ENCODE measurements around the gene SLC8A2. TPM values are rescaled to one million over a fixed set of nuclear protein-coding genes. Genes with fewer than 3 reads are reported as not detected.
A peak's percentile ranks its signal among the peaks of the same experiment; 100 is the strongest.

The SLC8A2 gene
- total RNA-seq, 2 donors from 2014 or later = 0.74 to 2.3 TPM

DNA sequence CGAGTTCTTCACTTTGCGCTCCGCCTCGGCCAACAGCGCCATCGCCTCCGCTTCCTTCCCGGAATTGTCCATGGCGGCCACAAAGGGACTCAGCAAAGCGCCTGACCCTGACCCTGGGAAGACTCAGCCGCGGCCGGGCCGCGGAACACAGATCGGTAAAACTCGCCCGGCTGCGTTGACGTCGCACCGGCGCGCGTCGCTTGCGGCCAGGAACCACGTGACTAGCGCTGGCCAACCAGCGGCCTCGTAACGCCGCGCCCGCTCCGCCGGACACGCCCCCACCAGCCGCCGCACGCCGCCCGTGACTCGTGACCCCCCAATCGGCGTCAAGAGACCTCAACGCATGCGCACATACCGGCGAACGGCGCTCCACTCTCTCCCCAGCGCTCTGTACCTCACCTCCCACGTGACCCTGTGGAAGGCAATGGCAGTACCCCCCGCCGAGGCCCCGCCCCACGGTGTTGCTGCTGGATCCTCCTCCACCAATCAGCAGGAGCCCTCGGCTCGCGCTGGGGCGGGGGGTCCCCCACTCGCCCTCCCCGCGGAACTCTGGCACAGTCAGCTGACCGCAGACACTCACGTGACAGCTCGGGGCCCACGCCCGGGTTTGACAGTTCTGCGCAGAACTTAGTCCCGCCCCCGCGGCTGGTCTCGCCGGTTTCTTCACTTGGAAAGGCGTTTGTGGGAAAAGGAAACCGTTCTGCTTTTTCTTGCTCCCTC, 43.3 kb upstream of the SLC8A2 start, which contains the start of gene NAPA:
NAPA (minus strand) TSS at position 195 of the 720 bp plus-strand sequence; CDS start at position 72, 123 bp downstream.
- peak; percentile 100 for DNase-seq
- H3K9ac ChIP-seq (ENCODE audit: low read depth in 2 of 2, low read length in 2 of 2) = peak within 1 kb of the TSS; percentile 99 to 100
- H3K27me3 ChIP-seq = no peaks in the 10 kb centered on the region
- H3K4me3 ChIP-seq = peak within 1 kb of the TSS; percentile 92
- peak within 1 kb of the TSS; percentile 82 for H3K27ac ChIP-seq
- TF ChIP-seq, protein P1, sequence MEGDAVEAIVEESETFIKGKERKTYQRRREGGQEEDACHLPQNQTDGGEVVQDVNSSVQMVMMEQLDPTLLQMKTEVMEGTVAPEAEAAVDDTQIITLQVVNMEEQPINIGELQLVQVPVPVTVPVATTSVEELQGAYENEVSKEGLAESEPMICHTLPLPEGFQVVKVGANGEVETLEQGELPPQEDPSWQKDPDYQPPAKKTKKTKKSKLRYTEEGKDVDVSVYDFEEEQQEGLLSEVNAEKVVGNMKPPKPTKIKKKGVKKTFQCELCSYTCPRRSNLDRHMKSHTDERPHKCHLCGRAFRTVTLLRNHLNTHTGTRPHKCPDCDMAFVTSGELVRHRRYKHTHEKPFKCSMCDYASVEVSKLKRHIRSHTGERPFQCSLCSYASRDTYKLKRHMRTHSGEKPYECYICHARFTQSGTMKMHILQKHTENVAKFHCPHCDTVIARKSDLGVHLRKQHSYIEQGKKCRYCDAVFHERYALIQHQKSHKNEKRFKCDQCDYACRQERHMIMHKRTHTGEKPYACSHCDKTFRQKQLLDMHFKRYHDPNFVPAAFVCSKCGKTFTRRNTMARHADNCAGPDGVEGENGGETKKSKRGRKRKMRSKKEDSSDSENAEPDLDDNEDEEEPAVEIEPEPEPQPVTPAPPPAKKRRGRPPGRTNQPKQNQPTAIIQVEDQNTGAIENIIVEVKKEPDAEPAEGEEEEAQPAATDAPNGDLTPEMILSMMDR (IDR thresholded peaks at IDR 0.05) = no peak
- intact Hi-C loops (cut with DNase I) = loop anchor here (5.0 to 10.0 kb wide), 2 partner anchors 78 to 180 kb away; no protein-coding TSS in a partner anchor
- H3K4me1 ChIP-seq = peaks cover 12% of the 10 kb centered on the region
- H3K9me3 ChIP-seq = no peaks in the 10 kb centered on the region
- H3K36me3 ChIP-seq = no peaks in the 10 kb centered on the region

DNA sequence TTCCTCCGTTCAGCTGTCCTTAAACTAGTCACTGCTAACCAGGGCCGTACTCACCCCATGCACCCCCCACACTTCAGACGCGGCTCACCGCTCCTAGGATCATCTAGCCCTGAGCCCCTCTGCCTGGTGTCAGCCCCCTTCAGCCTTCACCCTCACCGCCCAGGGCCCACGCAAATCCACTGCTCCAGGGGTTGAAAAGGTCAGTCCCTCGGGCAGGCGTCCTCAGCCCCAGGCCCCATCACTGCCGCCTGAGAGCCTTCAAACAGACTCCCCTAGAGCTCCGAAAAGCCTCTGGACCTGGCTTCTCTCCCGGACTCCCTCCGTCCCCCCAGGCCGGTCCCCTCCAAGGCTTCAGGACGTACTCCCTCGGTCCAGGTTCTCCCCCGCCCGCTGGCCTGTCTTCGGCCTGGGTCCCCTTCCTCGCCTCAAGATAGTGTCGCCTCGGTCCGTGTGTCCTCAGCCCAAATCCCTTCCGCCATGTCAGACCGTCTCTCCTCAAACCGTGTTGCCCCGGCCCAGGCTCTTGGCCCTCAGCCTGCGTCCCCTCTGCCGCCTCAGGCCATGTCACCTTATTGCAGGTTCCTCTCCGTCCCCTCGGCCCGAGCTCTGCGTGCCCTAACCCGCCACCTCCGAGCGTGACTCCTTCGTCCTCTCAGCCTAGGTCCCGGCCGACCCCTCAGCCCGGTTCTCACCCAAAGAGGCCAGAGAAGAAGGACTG, 42.6 kb upstream of the SLC8A2 start:
- intact Hi-C loops (cut with DNase I) = loop anchor here (10.0 kb wide), 1 partner anchor 180 kb away; no protein-coding TSS in a partner anchor

DNA sequence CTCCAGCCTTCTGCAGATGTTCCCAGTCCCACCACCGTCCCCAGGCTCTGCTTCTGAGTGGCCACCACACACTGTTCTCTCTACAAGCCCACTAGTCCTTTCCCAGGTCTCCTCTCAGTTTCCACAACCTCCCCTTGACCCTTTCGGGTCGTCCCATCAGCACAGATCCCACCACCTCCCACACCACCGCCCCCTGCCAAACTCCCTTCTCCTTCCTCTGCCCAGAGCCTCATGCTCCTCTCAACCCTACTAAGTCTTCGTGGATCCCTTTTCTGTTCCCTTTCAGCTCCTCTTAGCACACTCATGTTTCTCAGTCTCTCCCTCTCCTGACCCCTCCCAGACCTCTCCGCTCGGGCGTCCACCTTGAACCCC, 41.2 kb upstream of the SLC8A2 start:
- Histone ChIP-seq H3K4me3 (peak overlapping the region; percentile 92), H3K4me1 (peaks cover 12% of the 10 kb centered on the region), H3K9ac (ENCODE audit: low read depth in 2 of 2, low read length in 2 of 2) (peak overlapping the region; percentile 58 to 100), H3K36me3 (no peaks in the 10 kb centered on the region), H3K27me3 (no peaks in the 10 kb centered on the region), H3K27ac (peak overlapping the region; percentile 71), H3K9me3 (no peaks in the 10 kb centered on the region)
- DNase-seq = no peak
- TF ChIP-seq, protein P1 (IDR thresholded peaks at IDR 0.05) = no peak
- intact Hi-C loops (cut with DNase I) = loop anchor here (10.0 kb wide), 1 partner anchor 182 kb away; no protein-coding TSS in a partner anchor

More for the DNA sequence above, 42.6 kb upstream of the SLC8A2 start:
- H3K4me3 ChIP-seq = peak overlapping the region; percentile 92
- H3K27me3 ChIP-seq = no peaks in the 10 kb centered on the region
- peak overlapping the region; percentile 82 for H3K27ac ChIP-seq
- no peaks in the 10 kb centered on the region for H3K9me3 ChIP-seq
- peak; percentile 32 for DNase-seq
- H3K4me1 ChIP-seq = peaks cover 12% of the 10 kb centered on the region
- TF ChIP-seq, protein P1 (IDR thresholded peaks at IDR 0.05) = no peak
- peak overlapping the region; percentile 99 to 100 for H3K9ac ChIP-seq (ENCODE audit: low read depth in 2 of 2, low read length in 2 of 2)
- H3K36me3 ChIP-seq = no peaks in the 10 kb centered on the region

DNA sequence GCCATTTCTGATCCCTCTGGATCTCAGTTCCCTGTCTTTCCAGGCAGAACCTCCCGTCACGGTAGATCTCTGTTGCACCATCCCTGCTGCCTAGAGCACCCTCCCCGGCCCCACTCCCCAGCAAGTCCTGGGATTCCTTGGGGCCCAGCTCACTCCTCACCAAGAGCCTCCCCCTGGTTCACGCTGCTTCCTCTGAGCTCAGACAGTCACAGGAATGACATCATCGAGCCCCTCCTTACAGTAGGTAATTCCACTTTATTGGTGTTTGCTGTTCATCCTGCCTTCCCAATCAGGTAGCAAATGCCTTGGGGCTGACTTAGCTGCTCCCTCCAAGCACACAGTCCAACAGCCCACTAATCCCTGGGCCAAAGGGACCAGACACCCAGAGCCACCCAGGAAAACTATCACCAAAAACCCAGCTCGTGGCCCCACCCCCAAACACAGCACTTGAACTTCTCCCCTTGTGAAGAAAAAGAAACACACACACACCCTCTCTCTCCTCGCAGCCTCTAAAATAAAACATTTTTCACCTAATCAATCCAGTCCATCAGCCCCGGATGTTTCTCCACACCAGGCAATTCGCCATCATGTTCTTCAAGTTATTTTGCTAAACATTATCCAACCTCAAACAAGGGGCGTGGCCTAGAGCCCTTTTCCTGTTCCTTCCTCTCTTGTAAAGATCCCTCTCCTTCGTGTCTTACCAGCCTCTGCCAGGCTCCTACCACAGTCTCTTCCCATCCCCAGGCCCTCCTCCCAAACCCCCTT, 40.7 kb upstream of the SLC8A2 start:
- Histone ChIP-seq H3K27ac (peak overlapping the region; percentile 71), H3K27me3 (no peaks in the 10 kb centered on the region), H3K9ac (ENCODE audit: low read depth in 2 of 2, low read length in 2 of 2) (peak overlapping the region; percentile 59 to 100), H3K4me1 (peaks cover 12% of the 10 kb centered on the region), H3K36me3 (no peaks in the 10 kb centered on the region), H3K4me3 (peak overlapping the region; percentile 92), H3K9me3 (no peaks in the 10 kb centered on the region)
- DNase-seq = peak; percentile 87
- intact Hi-C loops (cut with DNase I) = loop anchor here (10.0 kb wide), 1 partner anchor 182 kb away; no protein-coding TSS in a partner anchor
- TF ChIP-seq, protein P1 (IDR thresholded peaks at IDR 0.05) = no peak

DNA sequence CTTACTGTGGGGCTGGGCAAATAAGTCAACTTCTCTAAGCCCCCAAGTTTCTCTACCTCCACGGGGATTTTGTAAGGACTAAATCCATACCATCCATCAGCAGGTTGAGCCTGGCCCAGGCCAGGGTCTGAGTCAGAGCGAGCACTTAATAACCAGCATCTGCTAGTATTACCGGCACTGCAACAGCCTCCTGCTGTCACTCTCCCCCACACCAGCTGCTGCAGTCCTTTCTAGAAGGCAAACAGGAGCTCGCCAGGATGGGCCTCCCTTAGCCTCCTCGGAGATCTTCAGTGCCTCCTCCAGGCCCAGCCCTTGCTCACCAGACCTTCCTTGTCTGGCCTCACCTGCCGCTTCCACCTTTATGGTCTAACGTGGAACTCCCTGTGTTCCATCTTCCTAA, 40.0 kb upstream of the SLC8A2 start:
- Histone ChIP-seq H3K27ac (peak overlapping the region; percentile 71), H3K27me3 (no peaks in the 10 kb centered on the region), H3K4me3 (no peak overlapping the region), H3K9me3 (no peaks in the 10 kb centered on the region), H3K9ac (ENCODE audit: low read depth in 2 of 2, low read length in 2 of 2) (peak overlapping the region; percentile 59 to 100), H3K4me1 (peaks cover 12% of the 10 kb centered on the region), H3K36me3 (no peaks in the 10 kb centered on the region)
- intact Hi-C loops (cut with DNase I) = loop anchor here (10.0 kb wide), 1 partner anchor 183 kb away; no protein-coding TSS in a partner anchor
- DNase-seq = no peak
- TF ChIP-seq, protein P1 (IDR thresholded peaks at IDR 0.05) = no peak
